Body of pancreas (tissue), 4 donors: ENCODE data around the gene ZP3.

Source experiments
- CTCF ChIP-seq, 7 experiments: fragments of 450-650 bp in 4 of 7; fragments of 200-600 bp in 3 of 7; sonication (generic) in 3 of 7; IDR thresholded peaks; one replicate each; pipeline ENCODE4 v1.5.1; 2016 to 2019; ENCODE audit warnings: antibody characterized with exemption in 7 of 7
- POLR2A ChIP-seq, 3 donors: fragments of 450-650 bp; IDR thresholded peaks; one replicate each; pipeline ENCODE4 v1.6.1; 2016; ENCODE audit warnings: antibody characterized with exemption in 3 of 3, mild to moderate bottlenecking in 2 of 3

GRCh38 chr7:76412249-76412648 lies 12.5 kb upstream of the ZP3 start:
- TF ChIP-seq CTCF (IDR thresholded peaks at IDR 0.05), result no peak
- no peak for TF ChIP-seq POLR2A (IDR thresholded peaks at IDR 0.05)
